COLO829 (cell line): ENCODE data around the gene DCAF6.

Experiments
- DNase-seq: peaks from one replicate; pipeline ENCODE4 v3.0.0; 2012; ENCODE audit warnings: low spot score

The DCAF6 gene

GRCh38 chr1:167957710-167958109, 21.2 kb downstream of the DCAF6 start:
- DNase-seq: no peak

GRCh38 chr1:167964646-167965045, 28.2 kb downstream of the DCAF6 start:
- no peak for DNase-seq

GRCh38 chr1:167966050-167966449, 29.6 kb downstream of the DCAF6 start:
- DNase-seq: no peak

GRCh38 chr1:167968569-167968968, 32.1 kb downstream of the DCAF6 start:
- no peak for DNase-seq

- DNase-seq: no peak
These were observed 37.3 kb downstream of the DCAF6 start for GRCh38 chr1:167973832-167974231.

GRCh38 chr1:167974698-167975097, 38.2 kb downstream of the DCAF6 start:
- DNase-seq: no peak

GRCh38 chr1:167977245-167977644, 40.8 kb downstream of the DCAF6 start:
- no peak for DNase-seq

GRCh38 chr1:167981933-167982332, 45.5 kb downstream of the DCAF6 start:
- DNase-seq: no peak

GRCh38 chr1:167983797-167984420, 47.4 kb downstream of the DCAF6 start:
- DNase-seq: no peak

GRCh38 chr1:167984886-167985489, 48.5 kb downstream of the DCAF6 start:
- no peak for DNase-seq

GRCh38 chr1:167987174-167987573, 50.7 kb downstream of the DCAF6 start:
- no peak for DNase-seq

GRCh38 chr1:167991546-167991945, 55.1 kb downstream of the DCAF6 start:
- no peak for DNase-seq

GRCh38 chr1:167993720-167994119, 57.2 kb downstream of the DCAF6 start:
- no peak for DNase-seq

GRCh38 chr1:167994560-167994959, 58.1 kb downstream of the DCAF6 start:
- no peak for DNase-seq

- DNase-seq: no peak
These were observed 58.6 kb downstream of the DCAF6 start for GRCh38 chr1:167995038-167995437.

GRCh38 chr1:167996266-167996665, 59.8 kb downstream of the DCAF6 start:
- no peak for DNase-seq

GRCh38 chr1:167997037-167997575, 60.6 kb downstream of the DCAF6 start:
- no peak for DNase-seq

- no peak for DNase-seq
These were observed 63.4 kb downstream of the DCAF6 start for GRCh38 chr1:167999877-168000276.

GRCh38 chr1:168000656-168001055, 64.2 kb downstream of the DCAF6 start:
- no peak for DNase-seq

GRCh38 chr1:168001213-168001612, 64.7 kb downstream of the DCAF6 start:
- DNase-seq: no peak

- DNase-seq: peak; percentile 41
These were observed 68.0 kb downstream of the DCAF6 start for GRCh38 chr1:168004531-168004930.

- no peak for DNase-seq
These were observed 69.0 kb downstream of the DCAF6 start for GRCh38 chr1:168005529-168005928.

- DNase-seq: no peak
These were observed 71.2 kb downstream of the DCAF6 start for GRCh38 chr1:168007691-168008090.

GRCh38 chr1:168008595-168008994, 72.1 kb downstream of the DCAF6 start:
- DNase-seq: no peak
